ENCODE results near the gene UBR4. TPM values are rescaled to one million over a fixed set of nuclear protein-coding genes. Genes with fewer than 3 reads are reported as not detected.

UBR4 gene
- total RNA-seq, 1 experiment from 2014 or later, result 66.5 TPM

DNA sequence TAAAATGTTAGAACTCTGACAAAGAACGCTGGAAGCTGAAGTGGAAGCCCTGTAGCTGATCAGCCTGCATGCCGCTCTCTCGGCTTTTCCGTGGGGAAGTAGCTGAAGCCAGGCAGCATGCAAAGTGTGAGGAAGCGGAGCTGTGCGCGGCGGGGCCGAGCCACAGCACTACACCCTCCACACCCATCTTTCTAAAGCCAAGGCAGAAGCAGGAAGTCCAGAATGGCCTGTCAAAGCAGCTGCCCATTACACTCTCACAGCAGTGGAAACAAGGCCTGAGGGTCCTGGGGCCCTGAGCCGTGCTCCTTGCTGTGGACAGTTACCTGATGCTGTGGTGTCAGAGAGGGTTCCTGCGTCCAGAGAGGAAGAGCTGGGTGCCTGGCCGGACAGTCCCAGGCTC is 69.6 kb downstream of the UBR4 start:
- no peak for DNase-seq (ENCODE audit: low spot score)

DNA sequence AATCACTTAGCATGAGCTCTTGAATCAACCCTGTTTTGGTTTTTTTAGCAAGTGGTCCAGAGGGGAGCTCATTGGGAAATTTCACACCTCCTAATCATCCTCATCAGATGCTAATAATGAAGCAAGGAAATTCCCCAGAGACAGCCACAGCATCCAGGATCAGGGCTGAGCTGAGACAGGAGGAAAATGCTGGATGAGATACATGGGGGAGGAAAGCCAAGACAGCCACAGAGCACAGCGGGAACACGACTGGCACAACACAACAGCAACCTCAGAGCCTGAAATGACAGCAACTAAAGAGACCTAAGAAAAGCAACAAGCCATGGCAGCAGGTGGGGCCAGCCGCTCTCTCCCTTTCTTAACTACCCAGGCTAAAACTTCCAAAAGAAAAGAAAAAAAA is 70.4 kb downstream of the UBR4 start:
- no peak for DNase-seq (ENCODE audit: low spot score)

- DNase-seq (ENCODE audit: low spot score), result no peak
Observed at GRCh38 chr1:19138958-19139581, 71.0 kb downstream of the UBR4 start.

GRCh38 chr1:19138331-19138730 is 71.7 kb downstream of the UBR4 start:
- no peak for DNase-seq (ENCODE audit: low spot score)

DNA sequence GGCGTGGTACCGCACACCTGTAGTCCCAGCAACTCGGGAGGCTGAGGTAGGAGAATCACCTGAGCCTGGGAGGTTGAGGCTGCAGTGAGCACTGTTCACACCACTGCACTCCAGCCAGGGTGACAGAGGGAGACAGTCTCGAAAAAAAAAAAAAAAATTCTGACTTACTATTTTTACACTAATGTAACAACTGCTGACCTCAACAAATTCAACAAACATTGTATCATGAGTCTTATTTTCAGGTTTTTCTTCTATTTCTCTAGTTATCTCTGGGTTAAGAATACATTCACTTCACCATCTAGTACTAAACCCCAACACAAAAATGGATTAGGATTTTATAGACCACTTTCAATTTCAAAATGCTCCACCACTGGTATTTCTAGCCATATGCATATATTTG is 72.9 kb downstream of the UBR4 start:
- DNase-seq (ENCODE audit: low spot score), result no peak

- no peak for DNase-seq (ENCODE audit: low spot score)
Observed at GRCh38 chr1:19133360-19133759, 76.7 kb downstream of the UBR4 start.

DNA sequence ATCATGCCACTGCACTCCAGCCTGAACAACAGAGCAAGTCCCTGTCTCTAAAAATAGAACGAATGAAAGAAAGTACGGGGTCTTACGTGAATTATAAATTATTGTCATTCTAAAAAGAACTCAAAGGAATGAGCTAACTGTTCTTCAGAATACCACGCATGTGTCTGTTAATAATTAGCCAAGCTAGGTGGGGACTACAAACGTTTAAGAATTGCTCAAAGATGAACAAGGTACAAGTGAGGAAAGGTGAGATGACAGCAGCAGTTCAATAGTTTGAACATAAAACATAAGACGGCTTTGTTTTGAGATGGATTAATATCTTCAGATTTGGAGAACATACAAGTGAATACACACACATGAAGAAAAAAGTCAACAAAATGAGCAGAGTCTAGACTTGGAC is 79.6 kb downstream of the UBR4 start:
- no peak for DNase-seq (ENCODE audit: low spot score)

DNA sequence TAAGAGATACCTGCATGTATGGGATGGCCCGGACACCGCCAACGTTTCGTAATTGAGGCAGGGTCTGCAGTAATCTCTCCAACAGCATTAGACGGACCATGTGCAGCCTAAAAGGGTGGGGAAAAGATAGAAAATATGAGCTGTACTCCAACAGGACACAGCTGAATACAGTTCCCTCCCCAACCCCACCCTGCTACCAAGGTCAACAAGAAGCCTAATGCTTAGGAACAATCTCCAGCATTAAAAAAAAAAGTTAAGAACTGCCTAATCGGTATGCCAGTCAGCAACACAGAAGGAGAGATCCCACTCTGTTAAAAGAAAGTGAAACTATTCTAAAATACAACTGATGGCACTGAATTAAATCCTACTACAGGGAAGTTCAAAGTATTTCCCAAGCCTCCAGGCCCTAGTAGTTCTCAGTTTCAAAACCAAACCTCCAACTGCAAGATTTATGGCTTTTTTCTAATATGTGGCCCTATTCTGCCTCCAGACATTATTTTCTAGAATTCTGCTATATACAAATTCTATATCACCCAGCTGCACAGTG is 81.0 kb downstream of the UBR4 start:
- no peak for DNase-seq (ENCODE audit: low spot score)

DNA sequence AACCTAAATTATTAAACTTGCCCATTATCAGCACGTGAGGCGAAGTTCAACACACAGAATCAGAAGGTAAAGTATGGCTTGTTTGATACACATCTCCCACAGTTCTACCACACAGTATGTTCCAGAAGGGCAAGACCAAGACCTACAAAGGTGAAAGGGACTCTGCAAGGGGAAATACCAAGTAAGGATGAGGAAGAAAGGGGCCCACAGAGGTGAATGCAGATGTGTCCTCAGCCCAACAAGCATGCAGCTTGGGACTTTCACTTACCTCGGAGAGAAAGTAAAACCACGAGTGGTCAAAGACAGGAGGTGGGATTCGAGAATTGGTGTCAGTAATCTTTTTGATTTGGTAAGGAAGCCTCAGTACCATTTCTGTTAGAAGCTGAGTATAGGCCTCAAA is 85.8 kb downstream of the UBR4 start:
- DNase-seq (ENCODE audit: low spot score), result no peak

- DNase-seq (ENCODE audit: low spot score), result no peak
Observed at GRCh38 chr1:19123837-19124236, 86.2 kb downstream of the UBR4 start.

DNA sequence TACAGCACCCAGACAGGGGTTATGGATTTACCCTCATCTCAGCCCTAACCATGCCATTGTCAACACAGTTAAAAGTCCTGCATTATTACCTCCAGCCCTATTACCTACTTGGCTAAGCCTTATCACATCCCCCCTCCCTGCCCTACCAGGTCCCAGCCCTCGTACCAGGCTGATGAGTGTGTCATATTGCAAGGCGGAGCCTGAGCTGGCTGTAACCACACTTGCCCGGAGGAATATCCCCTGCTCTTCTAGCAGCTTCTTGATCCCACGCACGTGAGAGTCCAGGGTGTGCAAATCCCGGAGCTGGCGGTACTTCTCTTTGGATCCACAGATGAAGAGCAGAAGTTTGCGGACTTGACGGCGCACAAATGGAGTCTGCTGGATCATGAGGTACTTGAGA is 87.4 kb downstream of the UBR4 start:
- no peak for DNase-seq (ENCODE audit: low spot score)

DNA sequence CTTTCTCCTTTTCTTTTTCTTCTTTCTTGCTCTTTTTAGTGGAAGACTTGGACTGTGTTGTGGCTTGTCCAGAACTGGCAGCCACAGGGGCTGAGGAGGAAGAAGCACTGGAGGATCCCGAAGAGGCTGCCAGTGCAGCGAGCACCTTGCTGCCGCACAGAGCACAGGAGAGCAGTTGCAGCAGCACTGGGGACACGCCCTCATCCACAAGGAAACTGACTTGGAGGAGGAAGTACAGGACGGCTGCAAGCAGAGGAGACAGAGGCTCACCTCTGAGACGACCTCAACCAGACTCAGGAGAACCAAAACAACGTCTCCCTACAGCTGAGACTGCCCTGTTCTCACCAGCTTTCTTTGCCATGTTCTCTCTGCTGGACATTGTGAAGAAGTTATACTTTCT is 88.9 kb downstream of the UBR4 start:
- no peak for DNase-seq (ENCODE audit: low spot score)

- no peak for DNase-seq (ENCODE audit: low spot score)
Observed at GRCh38 chr1:19120070-19120469, 90.0 kb downstream of the UBR4 start.

GRCh38 chr1:19115082-19115808 is 94.8 kb downstream of the UBR4 start:
- DNase-seq (ENCODE audit: low spot score), result no peak

GRCh38 chr1:19113697-19114092 is 96.4 kb downstream of the UBR4 start:
- peak; percentile 32 for DNase-seq (ENCODE audit: low spot score)

GRCh38 chr1:19112891-19113696 is 97.0 kb downstream of the UBR4 start:
- no peak for DNase-seq (ENCODE audit: low spot score)

DNA sequence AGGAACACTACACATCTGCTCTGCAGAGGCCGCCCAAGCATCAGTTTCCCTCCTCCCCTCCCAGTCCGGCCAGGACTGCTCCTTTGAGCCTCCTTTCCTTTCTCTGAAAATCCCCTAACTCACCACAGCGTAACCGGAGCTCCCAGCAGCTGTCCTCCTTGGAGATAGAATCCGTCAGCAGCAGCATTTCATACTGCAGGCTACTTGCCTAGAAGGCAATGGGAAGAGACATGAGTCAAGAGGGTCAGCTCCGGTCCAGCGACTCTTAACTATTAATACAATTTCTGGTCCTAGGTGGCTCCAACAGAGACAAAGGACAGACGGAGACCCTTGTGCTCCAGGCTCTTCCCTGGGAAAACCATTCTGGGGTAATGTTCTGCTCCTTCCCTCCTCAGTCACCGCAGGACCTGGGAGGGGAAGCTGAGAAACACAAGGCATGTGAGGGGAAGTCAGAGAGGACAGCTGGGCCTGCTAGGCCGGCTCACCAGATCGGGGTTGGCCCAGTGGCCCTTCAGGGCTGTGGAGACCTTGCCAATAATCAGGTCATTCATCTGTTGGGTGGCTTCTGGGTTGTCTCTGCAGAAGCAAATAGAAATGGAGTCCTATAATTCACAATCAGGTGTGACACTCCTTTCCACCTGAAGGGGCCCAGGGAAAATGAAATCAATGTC is 99.7 kb downstream of the UBR4 start:
- no peak for DNase-seq (ENCODE audit: low spot score)

DNA sequence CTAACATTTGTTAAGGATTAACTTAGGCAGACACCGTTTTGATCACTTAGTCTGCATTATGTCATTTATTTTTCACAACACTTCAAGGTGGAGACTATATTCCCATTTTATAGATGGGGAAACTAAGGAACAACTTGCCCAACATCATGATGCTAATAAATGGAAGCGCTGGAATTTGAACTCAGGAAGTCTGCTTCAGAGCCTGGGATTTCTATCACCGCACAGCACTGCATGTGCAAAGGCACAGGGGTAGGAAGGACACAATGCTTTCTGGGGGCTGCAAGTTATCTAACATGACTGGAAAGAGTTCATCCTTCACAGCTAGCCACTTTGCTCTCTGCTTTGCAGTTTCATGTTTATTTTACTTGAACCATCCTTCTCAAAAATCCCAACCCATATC is 100.5 kb downstream of the UBR4 start:
- DNase-seq (ENCODE audit: low spot score), result no peak

DNA sequence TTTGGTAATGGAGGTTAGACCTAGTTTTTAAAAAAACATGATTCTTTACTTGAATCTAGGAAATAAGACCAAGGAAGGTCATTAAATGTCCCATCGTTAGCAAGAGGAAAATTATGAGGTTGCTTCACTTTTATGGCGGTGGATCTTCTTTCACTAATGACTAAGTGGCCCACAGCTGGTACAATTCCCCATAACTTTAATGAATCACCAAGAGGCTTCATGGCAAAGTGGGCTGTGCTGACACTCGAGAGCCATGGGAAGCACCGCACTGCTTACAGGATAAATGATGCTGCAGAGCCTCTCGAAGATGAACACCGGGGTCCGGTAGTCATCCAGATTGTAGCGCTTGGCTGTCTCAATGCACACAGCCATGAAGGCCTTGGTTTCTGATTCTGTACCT is 108.8 kb downstream of the UBR4 start:
- no peak for DNase-seq (ENCODE audit: low spot score)

DNA sequence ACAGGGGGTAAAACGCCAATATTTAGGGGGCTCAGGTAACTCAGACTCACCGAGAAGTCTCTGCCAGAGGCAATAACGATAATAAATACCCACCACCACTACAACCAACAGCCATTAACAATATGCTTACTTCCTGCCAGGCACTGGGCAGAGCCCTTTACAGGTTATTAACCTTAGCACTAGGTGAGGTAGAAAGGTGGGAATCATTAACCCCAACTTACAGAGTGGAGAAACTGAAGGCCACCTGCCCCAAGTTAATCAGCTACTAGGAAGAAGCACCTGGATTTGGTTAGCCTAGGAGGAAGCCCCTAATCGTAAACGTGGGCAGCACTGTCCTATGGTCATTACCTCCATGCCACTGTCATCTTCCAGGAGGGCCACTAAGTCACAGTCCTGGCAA is 110.0 kb downstream of the UBR4 start:
- no peak for DNase-seq (ENCODE audit: low spot score)

DNA sequence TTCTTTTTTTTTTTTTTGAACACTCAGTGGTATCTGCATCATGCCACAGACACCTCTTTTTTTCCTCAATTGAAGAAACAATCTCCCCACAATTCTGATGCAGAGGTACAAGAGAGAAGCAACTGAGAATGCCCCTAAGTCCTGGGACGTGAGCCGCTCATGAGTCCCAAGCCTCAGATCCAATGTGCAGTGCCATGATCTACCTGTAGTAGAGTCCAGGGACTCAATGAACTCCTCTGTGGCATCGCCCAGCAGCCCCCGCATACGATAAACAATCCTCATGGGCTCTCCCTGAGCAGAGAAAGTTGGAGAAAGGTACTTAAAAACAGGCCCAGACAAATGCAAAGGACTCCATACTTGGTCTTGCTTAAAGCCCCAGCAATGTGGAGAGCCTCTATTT is 113.1 kb downstream of the UBR4 start:
- DNase-seq (ENCODE audit: low spot score), result no peak

Data from A172 (cell line).